ENCODE measurements around the gene NPTN.

Gene NPTN

DNA sequence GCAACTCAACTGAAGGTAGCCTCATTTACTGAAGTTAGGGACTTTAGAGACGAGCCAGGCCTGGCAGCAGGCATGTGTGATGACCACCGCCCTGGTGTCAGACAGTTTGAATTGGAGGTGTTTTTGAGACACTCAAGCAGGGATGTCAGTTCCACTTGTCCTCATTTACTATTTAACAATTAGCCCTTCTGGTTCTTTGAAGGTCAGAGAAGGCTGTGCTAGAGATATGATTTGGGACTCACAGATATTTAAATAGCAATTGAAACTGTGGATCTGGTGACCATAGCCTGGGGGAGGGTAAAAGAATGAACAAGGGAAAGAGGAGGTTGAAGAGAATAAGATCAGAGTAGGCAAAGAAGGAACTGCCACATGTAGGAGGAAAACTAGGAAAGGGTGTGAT lies 115.6 kb downstream of the NPTN start:
- DNase-seq: no peak

DNA sequence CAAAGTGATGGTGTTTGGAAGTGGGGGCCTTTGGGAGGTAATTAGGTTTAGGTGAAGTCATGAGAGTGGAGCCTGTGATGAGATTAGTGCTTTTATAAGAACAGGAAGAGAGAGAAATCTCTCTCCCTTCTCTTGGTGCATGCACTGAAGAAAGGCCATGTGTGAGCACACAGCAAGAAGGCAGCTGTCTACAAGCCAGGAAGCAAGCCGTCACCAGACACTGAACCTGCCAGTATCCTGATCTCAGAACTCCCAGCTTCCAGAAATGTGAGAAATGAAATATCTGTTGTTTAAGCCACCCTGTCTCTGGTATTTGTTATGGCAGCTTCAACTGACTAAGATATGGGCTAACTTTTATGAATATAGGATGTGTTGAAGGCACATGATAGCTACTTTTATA lies 117.7 kb downstream of the NPTN start:
- DNase-seq: no peak

All from T-helper 2 cell (primary cell).